ENCODE data around the gene PVRIG.
"Not testable (repeated sequence)": the region's sequence is repeated elsewhere in the genome, so short reads cannot be mapped to it uniquely, and the experiment has no call there.

Gene PVRIG

DNA sequence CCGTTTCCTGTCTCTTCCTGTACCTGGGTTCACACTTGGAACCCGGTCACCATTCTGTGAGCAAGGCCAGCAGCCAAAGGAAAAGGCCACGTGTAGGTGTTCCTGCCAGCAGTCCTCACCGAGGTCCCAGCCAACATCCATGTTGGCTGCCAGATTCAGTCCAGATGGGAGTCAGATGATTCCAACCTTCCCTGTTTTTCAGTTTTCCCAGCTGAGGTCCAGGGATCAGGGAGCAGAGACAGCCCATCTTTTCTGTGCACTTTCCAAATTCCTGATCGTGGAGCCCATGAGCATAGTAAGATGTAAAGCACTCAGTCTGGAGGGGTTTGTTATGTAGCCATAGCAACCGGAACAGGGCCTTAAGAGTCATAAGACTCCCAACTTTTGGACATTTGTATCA, 3.9 kb upstream of the PVRIG start:
- TF ChIP-seq, protein P1, sequence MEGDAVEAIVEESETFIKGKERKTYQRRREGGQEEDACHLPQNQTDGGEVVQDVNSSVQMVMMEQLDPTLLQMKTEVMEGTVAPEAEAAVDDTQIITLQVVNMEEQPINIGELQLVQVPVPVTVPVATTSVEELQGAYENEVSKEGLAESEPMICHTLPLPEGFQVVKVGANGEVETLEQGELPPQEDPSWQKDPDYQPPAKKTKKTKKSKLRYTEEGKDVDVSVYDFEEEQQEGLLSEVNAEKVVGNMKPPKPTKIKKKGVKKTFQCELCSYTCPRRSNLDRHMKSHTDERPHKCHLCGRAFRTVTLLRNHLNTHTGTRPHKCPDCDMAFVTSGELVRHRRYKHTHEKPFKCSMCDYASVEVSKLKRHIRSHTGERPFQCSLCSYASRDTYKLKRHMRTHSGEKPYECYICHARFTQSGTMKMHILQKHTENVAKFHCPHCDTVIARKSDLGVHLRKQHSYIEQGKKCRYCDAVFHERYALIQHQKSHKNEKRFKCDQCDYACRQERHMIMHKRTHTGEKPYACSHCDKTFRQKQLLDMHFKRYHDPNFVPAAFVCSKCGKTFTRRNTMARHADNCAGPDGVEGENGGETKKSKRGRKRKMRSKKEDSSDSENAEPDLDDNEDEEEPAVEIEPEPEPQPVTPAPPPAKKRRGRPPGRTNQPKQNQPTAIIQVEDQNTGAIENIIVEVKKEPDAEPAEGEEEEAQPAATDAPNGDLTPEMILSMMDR (IDR thresholded peaks at IDR 0.05; ENCODE audit: borderline replicate concordance, insufficient read depth, low read depth, low read length) = no peak
- no peak overlapping the region for H3K4me3 ChIP-seq (ENCODE audit: low read depth, low read length)

DNA sequence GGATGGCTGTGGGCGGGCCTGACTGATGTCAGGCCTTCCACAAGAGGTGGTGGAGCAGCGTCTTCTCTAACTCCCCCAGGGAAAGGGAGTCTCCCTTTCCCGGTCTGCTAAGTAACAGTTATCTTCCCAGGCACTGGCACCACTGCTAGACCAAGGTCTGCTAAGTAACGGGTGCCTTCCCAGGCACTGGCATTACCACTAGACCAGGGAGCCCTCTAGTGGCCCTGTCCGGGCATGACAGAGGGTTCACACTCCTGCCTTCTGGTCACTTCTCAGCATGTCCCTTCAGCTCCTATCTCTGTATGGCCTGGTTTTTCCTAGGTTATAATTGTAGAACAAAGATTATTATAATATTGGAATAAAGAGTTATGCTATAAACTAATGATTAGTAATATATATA, 1.8 kb upstream of the PVRIG start:
- not testable (repeated sequence) for H3K4me3 ChIP-seq (ENCODE audit: low read depth, low read length)
- TF ChIP-seq, protein P1 (IDR thresholded peaks at IDR 0.05; ENCODE audit: borderline replicate concordance, insufficient read depth, low read depth, low read length) = peak; percentile 46; the same call in 1 of the 2 replicates

DNA sequence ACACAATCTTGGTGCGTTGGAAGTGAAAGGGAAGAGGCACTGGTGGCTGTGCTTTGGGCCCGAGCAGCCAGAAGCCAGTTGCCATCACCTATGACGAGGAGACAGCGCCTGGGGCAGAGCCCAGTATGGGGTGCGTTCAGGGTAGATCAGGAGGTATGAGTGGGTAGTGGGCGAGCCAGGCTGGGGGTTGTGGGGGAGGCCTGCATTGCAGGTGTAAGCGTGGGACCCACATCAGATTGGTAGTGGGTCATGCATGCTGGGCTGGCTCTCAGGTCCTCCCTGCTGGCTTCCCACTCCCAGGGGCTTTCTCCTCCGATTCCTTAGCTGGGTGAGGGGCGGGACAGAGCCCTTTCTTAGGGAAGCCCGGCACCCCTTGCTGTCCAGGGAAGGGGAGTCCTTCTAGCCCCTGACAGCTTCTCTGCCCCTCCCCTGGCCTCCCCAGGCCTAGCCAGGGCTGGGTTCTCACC, 445 bp upstream of the PVRIG start:
- TF ChIP-seq, protein P1 (IDR thresholded peaks at IDR 0.05; ENCODE audit: borderline replicate concordance, insufficient read depth, low read depth, low read length) = no peak
- no peak overlapping the region for H3K4me3 ChIP-seq (ENCODE audit: low read depth, low read length)

DNA sequence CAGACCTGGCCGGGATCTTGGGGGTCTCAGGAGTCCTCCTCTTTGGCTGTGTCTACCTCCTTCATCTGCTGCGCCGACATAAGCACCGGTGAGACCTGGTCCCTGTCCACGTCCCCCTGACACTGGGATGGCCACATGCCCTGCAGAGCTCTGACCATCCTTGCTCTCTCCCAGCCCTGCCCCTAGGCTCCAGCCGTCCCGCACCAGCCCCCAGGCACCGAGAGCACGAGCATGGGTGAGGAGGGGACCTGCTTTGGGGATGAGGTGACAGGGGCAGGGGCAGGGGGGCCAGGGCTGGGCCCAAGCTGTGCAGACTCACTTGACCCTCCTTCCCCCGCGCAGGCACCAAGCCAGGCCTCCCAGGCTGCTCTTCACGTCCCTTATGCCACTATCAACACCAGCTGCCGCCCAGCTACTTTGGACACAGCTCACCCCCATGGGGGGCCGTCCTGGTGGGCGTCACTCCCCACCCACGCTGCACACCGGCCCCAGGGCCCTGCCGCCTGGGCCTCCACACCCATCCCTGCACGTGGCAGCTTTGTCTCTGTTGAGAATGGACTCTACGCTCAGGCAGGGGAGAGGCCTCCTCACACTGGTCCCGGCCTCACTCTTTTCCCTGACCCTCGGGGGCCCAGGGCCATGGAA, 959 bp downstream of the PVRIG start:
- TF ChIP-seq, protein P1 (IDR thresholded peaks at IDR 0.05; ENCODE audit: borderline replicate concordance, insufficient read depth, low read depth, low read length) = no peak
- peak overlapping the region; percentile 56 for H3K4me3 ChIP-seq (ENCODE audit: low read depth, low read length)

DNA sequence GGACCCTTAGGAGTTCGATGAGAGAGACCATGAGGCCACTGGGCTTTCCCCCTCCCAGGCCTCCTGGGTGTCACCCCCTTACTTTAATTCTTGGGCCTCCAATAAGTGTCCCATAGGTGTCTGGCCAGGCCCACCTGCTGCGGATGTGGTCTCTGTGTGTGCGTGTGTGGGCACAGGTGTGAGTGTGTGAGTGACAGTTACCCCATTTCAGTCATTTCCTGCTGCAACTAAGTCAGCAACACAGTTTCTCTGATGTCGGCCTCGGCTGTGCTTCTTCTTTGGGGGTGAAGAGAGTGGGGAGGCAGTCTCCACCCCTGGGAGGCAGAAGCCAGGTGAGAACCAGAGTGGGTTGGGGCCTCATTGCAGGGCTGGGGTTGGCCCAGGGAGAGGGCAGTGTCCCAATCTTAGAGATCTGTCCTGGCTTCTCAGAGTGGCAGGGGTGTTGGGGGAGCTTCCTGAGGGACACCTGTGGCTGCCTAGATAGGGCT, 1.5 kb downstream of the PVRIG start:
- TF ChIP-seq, protein P1 (IDR thresholded peaks at IDR 0.05; ENCODE audit: borderline replicate concordance, insufficient read depth, low read depth, low read length) = no peak
- peak overlapping the region; percentile 56 for H3K4me3 ChIP-seq (ENCODE audit: low read depth, low read length)

DNA sequence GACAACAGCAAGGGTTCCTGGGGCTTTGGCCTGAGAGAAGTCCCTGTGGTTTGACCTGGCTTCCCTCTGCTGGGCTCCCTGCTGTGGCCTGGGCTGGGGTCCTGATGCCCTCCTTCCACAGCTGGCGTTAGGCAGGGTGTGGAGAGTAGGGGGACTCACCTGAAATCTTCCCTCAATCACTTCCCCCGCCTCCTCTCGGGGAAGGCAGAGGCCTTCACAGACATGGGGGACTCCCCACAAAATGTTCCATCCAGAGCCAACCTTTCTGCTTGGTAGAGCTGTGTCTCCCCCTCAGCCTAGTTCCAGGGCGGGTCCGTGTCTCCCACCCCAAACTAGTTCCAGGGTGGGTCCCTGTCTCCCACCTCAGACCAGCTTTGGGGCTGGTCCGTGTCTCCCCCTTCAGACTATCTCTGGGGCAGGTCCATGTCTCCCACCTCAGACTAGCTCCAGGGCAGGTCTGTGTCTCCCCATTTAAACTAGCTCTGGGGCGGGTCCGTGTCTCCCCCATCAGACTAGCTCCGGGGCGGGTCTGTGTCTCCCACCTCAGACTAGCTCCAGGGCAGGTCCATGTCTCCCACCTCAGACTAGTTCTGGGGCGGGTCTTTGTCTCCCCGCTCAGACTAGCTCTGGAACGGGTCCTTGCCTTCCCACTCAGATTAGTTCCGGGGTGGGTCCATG, 2.2 kb downstream of the PVRIG start:
- peak overlapping the region; percentile 56 for H3K4me3 ChIP-seq (ENCODE audit: low read depth, low read length)
- TF ChIP-seq, protein P1 (IDR thresholded peaks at IDR 0.05; ENCODE audit: borderline replicate concordance, insufficient read depth, low read depth, low read length) = no peak
